Activated CD4-positive, alpha-beta T cell treated with anti-CD3 and anti-CD28 coated beads for 48 hours (primary cell): ENCODE data around the gene METTL27.
"Not testable (repeated sequence)": the region's sequence is repeated elsewhere in the genome, so short reads cannot be mapped to it uniquely, and the experiment has no call there.

ENCODE experiments used
- DNase-seq: peaks from one replicate; pipeline ENCODE4 v3.0.0-alpha.2; 2020

The METTL27 gene

DNA sequence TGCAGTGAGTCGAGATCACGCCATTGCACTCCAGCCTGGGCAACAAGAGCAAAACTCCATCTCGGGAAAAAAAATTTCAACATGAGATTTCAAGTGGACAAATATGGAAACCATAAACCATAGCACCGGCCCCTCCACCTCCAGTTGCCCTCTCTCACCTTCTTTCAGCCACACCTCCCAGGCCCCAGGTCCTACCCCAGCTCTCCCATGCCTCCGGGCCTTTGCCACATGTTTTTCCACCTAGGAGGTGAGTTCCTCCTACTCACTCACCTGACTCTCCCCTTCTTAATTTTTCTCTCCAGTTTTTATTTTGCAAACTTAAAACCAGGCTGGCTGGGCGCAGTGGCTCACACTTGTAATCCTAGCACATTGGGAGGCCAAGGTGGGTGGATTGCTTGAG, 25.2 kb downstream of the METTL27 start:
- DNase-seq, result no peak

DNA sequence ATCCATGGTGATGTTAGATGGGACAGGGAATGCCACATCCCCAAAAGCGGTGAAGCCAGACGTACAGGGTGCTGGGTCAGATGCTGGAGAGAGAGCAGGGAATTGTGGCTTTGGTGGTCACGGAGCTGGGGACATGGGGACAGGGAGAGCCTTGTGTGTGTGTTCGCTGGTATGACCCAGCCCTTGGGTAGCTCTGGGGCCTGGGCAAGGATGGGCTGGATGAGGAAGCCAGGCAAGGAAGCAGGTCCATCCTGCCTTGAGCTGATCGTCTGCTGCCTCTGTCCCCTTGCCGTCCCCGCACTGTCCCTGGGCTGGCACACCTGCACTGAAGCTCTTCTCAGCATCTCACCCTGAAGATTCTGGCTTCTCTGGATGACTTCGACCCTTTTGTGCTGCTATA, 26.9 kb downstream of the METTL27 start:
- DNase-seq, result no peak

DNA sequence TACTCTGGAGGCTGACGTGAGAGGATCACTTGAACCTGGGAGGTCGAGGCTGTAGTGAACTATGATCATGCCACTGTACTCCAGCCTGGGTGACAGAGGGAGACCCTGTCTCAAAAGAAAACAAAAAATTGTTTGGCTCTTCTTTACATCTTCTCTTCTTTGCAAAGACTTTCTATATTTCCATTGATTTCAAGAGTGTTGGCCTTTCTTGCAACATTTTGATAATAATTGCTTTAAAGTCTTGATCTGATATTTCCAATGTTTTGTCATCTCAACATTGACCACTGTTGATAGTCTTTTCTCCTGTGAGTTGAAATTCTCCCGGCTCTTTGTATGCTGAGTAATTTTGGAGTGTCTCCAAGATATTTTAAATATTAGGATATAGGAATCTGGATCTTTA, 29.3 kb downstream of the METTL27 start:
- no peak for DNase-seq

DNA sequence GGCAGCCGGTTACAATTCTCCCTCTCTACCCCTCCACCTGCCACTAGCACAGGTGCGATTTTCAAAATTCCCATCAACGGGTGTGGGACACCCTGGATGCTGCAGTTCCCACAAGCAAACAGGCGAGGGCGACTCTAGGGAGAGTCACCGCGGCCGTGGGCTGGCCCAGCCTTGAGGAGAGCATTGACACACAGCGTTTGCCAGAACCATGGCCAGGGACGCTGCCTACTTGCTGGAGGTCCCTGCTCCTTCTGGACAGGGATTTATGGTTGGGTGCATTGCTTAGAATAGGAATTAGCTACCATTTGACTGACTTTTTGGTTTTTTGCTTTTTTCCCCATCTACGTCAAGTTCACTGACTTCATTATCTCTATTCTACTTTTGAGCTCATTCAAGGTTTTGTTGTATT, 30.6 kb downstream of the METTL27 start:
- DNase-seq, result peak; percentile 74

DNA sequence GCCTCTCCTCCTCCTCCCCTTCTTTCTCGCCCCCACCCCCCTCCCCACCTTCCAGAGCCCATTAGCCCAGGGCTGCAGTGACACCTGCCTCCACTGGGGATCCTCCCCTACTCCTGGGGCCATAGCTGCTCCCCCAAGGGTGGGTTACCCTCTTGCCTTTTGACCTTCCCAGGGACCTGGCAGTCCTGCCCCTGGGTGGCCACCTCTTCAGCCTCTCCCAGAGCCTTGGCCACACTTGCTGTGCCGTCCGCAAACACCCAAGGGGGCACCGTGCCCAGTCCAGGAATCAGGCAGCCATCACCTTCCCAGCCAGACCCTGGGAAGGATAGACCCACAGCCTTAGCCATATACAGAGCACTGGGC, 31.3 kb downstream of the METTL27 start:
- DNase-seq, result no peak

DNA sequence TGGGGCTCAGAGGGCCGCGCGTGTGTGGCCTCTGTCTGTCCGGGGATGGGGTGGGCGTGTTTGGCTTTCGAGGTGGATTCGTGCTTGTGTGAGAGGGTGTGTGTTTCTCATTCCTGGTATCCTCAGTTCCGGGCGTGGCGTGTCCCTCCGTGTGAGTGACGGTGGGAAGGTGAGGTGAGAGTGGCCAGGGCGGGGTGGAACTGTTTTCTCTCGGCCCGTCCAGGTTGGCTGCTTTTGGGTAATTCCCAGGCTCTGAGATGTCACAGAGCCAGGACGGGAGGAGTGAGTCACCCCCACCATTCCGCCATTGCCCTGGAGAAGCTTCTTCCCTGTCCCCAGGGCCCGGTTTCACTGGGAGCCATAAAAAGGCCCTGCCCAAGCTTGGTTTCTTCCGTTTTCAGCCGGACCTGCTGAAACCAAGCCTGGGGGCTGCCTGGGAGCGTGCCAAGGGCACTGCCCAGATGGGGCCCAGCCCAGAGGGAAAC, 32.8 kb downstream of the METTL27 start:
- DNase-seq, result no peak

DNA sequence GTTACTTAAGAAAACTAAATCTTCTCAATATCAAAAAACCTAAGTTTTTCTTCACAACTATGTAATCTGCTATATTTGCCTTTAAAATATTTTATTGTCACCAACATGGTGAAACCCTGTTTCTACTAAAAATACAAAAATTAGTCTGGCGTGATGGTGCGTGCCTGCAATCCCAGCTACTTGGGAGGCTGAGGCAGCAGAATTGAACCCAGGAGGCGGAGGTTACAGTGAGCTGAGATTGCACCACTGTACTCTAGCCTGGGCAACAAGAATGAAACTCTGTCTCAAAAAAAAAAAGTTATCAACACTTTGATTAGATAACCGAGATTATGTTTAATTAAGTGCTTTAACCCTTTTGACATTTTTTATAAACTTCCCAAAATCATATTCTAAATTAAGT, 39.9 kb downstream of the METTL27 start:
- DNase-seq, result no peak

DNA sequence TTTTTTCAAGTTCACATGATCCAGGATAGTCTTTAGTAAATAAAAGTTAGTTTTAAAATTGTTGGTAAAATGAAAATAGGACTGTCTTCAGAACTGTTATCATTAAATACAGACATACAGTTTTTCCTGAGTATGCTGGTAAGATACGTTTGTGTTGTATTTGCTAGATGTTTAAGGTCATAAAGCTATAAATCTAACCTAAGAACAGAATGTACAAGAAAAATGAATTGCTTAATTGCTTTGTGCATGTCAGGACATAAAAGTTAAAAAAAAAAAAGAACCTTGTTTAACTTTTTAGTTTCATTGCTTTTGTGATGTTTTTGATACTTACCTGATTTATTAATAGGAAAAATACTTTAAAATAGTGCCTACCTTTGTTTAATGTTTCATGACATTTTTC, 40.7 kb downstream of the METTL27 start:
- DNase-seq, result no peak

DNA sequence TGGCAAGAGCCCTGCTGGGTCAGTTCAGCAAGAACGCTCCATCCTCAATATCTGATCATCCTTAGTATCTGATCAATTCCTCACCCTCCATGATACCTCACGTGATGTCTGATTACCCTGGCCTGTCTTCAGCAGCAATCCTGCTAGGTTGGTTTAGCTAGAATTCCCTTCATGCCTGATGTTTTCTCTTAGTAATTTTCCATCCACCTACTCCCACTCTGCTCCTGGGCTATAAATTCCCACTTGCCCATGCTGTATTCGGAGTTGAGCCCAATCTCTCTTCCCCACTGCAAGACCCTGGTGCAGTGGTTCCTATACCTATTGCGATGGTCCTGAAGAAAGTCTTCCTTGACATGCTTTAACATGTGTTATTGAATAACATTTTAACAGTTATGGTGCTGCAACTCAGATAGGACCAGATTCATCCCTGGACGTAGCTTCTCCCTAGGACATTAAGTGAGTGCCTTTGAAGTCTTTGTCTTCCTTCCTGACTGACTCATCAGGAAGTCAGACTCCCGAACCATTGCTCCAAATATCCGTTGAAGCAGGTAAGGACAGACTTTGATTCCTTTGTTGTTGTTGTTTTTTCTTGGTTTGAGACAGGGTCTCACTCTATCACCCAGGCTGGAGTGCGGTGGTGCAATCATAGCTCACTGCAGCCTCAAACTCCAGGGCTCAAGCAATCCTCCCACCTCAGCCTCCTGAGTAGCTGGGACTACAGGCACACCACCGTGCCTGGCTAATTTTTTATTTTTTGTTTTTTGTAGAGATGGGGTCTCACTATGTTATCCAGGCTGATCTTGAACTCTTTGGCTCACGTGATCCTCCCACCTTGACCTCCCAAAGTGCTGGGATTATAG, 42.8 kb downstream of the METTL27 start:
- DNase-seq, result no peak

DNA sequence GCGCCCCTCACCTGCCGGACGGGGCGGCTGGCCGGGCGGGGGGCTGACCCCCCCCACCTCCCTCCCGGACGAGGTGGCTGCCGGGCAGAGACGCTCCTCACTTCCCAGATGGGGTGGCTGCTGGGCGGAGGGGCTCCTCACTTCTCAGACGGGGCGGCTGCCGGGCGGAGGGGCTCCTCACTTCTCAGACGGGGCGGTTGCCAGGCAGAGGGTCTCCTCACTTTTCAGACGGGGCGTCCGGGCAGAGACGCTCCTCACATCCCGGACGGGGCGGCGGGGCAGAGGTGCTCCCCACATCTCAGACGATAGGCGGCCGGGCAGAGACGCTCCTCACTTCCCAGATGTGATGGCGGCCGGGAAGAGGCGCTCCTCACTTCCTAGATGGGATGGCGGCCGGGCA, 45.1 kb downstream of the METTL27 start:
- not testable (repeated sequence) for DNase-seq

DNA sequence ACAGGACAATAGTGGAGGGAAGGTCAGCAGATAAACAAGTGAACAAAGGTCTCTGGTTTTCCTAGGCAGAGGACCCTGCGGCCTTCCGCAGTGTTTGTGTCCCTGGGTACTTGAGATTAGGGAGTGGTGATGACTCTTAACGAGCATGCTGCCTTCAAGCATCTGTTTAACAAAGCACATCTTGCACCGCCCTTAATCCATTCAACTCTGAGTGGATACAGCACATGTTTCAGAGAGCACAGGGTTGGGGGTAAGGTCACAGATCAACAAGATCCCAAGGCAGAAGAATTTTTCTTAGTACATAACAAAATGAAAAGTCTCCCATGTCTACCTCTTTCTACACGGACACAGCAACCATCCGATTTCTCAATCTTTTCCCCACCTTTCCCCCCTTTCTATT, 45.7 kb downstream of the METTL27 start:
- DNase-seq, result not testable (repeated sequence)

DNA sequence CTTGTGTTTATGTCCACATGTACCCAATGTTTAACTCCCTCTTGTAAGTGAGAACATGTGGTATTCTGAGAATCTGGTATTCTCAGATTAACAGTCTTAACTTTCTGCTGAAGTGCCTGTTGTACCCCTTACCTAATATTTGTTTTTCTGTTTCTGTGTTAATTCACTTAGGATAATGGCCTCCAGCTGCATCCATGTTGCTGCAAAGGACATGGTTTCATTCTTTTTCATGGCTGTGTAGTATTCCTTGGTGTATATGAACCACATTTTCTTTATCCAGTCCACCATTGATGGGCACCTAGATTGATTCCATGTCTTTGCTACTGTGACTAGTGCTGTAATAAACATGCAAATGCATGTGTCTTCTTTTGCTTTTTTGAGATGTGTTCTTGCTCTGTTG, 47.1 kb downstream of the METTL27 start:
- DNase-seq, result not testable (repeated sequence)

DNA sequence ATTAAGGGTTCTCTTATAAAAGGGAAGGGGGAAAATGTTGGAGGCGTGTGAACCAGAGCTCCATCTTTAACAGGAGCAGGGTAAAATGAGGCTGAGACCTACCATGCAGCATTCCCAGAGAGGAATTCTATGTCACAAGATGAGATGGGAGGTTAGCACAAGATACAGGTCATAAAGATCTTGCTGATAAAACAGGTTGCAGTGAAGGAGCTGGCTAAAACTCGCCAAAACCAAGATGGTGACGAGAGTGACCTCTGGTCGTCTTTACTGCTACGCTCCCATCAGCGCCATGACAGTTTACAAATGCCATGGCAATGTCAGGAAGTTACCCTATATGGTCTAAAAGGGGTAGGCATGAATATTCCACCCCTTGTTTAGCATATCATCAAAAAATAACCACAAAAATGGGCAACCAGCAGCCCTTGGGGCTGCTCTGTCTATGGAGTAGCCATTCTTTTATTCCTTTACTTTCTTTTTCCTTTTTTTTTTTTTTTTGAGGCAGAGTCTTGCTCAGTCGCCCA, 51.1 kb downstream of the METTL27 start:
- not testable (repeated sequence) for DNase-seq

DNA sequence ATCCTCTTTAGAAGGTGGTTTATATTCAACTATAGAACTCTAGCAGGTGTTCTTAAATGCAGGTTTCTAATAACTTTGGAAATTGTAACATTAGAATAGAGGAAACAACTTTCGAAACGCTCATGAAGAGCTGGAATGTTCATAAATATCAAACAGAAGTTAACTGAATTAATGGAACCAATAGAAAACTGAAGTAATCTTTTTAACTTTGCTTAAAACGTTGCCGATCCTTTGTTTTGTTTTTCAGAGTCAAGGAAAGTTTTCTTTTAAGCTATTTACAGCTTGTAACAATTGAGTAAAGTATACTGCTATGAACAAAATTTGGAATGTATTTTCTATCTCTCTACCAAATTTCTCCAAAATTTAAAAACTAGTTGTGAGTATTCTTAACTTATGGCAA, 53.3 kb downstream of the METTL27 start:
- DNase-seq, result no peak

DNA sequence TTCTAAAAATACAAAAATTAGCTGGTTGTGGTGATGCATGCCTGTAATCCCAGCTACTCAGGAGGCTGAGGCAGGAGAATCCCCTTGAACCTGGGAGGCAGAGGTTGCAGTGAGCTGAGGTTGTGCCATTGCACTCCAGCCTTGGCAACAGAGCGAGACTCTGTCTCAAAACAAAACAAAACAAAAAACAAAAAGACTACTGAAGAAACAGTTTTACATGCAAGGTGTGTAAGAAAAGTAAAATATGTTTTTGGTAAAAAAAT, 54.6 kb downstream of the METTL27 start:
- DNase-seq, result not testable (repeated sequence)

DNA sequence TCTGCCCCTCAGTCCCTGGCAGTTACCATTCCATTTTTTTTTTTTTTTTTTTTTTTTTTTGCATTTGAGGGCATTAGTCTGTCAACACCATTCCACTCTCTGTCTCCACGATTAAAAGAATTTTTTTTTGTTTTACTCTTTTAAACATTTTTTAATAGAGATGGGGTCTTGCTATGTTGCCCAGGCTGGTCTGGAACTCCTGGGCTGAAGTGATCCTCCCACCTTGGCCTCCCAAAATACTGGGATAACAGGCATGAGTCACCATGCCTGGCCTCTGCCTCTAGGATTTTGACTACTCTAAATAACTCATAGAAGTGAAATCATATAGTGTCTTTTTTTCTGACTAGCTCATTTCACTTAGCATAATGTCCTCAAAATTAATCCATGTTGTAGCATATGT, 55.7 kb downstream of the METTL27 start:
- no peak for DNase-seq
